ENCODE results near the gene MEIS2.

DNA sequence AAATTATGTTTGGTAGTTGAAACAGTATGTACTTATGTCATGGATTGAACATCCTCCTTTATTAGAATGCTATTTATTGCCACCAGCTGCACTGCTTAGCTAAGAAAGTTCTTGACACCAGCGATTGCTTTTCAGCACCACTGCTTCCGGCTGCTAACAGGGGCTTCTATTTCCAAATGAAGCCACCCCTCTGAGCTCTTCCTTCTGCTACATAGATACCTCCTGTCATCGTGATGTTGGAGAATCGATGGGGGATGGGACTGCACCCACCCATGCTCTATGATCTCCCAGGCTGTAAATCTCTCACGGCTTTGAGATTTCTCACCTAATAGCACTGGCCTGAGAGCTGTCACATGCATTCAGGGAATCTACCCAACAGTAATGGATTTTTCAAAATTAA lies 259.2 kb downstream of the MEIS2 start:
- TF ChIP-seq POLR2A (IDR thresholded peaks at IDR 0.05) = no peak
- TF ChIP-seq POLR2AphosphoS5 (IDR thresholded peaks at IDR 0.05) = no peak
